Karpas-422 (cell line): Measurements from ENCODE around the gene C1QTNF9B. TPM values are rescaled to one million over a fixed set of nuclear protein-coding genes. Genes with fewer than 3 reads are reported as not detected.

Experiments used
- DNase-seq: peaks from one replicate; pipeline ENCODE4 v3.0.0-alpha.2; 2015
- H2AFZ ChIP-seq: fragments of 200-600 bp; sonication (generic); 2 replicates; pipeline ENCODE4 v1.6.1; 2014; ENCODE audit warnings: antibody characterized with exemption, low read length, mixed read lengths
- H3K27ac ChIP-seq: fragments of 200-600 bp; sonication (generic); 2 replicates; pipeline ENCODE4 v1.5.1; 2014; ENCODE audit warnings: mild to moderate bottlenecking, low read length, moderate library complexity
- H3K27me3 ChIP-seq: fragments of 200-600 bp; sonication (generic); 2 replicates; pipeline ENCODE4 v1.6.1; 2014; ENCODE audit warnings: low read length, mixed read lengths
- H3K36me3 ChIP-seq: fragments of 200-600 bp; sonication (generic); 2 replicates; pipeline ENCODE4 v1.6.1; 2014; ENCODE audit warnings: low read length, mixed read lengths; ENCODE audit not compliant: insufficient read depth
- H3K4me1 ChIP-seq: fragments of 200-600 bp; sonication (generic); 2 replicates; pipeline ENCODE4 v1.6.1; 2014; ENCODE audit warnings: mild to moderate bottlenecking, low read length, mixed read lengths
- H3K4me2 ChIP-seq: fragments of 200-600 bp; sonication (generic); 2 replicates; pipeline ENCODE4 v1.6.1; 2014; ENCODE audit warnings: low read length, low read depth, mild to moderate bottlenecking; ENCODE audit not compliant: poor library complexity, severe bottlenecking
- H3K4me3 ChIP-seq: fragments of 200-600 bp; sonication (generic); 2 replicates; pipeline ENCODE4 v1.5.1; 2014; ENCODE audit warnings: mild to moderate bottlenecking, antibody characterized with exemption, low read length, mixed read lengths
- H3K79me2 ChIP-seq: fragments of 200-600 bp; sonication (generic); 2 replicates; pipeline ENCODE4 v1.6.1; 2014; ENCODE audit warnings: mild to moderate bottlenecking, low read length, mixed read lengths
- H3K9ac ChIP-seq: fragments of 200-600 bp; sonication (generic); 2 replicates; pipeline ENCODE4 v1.6.0; 2014; ENCODE audit warnings: low read length
- H3K9me2 ChIP-seq: fragments of 200-600 bp; sonication (generic), shearing (Covaris generic); replicated peaks from 2 replicates; pipeline ENCODE4 v1.6.0; 2014; ENCODE audit warnings: mild to moderate bottlenecking, low read length, moderate library complexity; ENCODE audit not compliant: insufficient read depth
- H3K9me3 ChIP-seq: fragments of 300-700, 200-600 bp; sonication (generic); 2 replicates; pipeline ENCODE4 v1.6.1; 2014; ENCODE audit warnings: low read length, mixed read lengths
- H4K20me1 ChIP-seq: fragments of 200-600 bp; sonication (generic); 2 replicates; pipeline ENCODE4 v1.6.1; 2014; ENCODE audit warnings: mild to moderate bottlenecking, antibody characterized with exemption, low read length, low read depth; ENCODE audit not compliant: insufficient read depth
- total RNA-seq: library from RNA; depleted of rRNA; stranded (reverse); fragments of >200 nt; shearing (Covaris generic); gene quantifications from 2 replicates; pipeline ENCODE4 v1.2.3, GENCODE V29; 2014; ENCODE audit warnings: low replicate concordance

Gene C1QTNF9B
- total RNA-seq, 1 experiment from 2014 or later, result not detected

- Histone ChIP-seq H3K36me3 (no peaks in the 10 kb centered on the region), H3K9me2 (no peaks in the 10 kb centered on the region), H3K27ac (no peak overlapping the region), H3K9me3 (no peaks in the 10 kb centered on the region), H3K4me1 (peaks cover 11% of the 10 kb centered on the region), H3K27me3 (no peaks in the 10 kb centered on the region), H3K4me3 (no peak overlapping the region), H3K79me2 (no peaks in the 10 kb centered on the region), H3K9ac (no peak overlapping the region), H2AFZ (no peak overlapping the region), H3K4me2 (no peak overlapping the region), H4K20me1 (peaks cover 2% of the 10 kb centered on the region; the same call in 1 of the 2 replicates)
- peak; percentile 60 for DNase-seq
Observed at GRCh38 chr13:23871616-23872220, 25.6 kb downstream of the C1QTNF9B start.

- Histone ChIP-seq H3K4me1 (peaks cover 18% of the 10 kb centered on the region), H3K4me3 (no peak overlapping the region), H3K9me3 (no peaks in the 10 kb centered on the region), H3K27ac (no peak overlapping the region), H4K20me1 (peaks cover 5% of the 10 kb centered on the region; the same call in 1 of the 2 replicates), H2AFZ (no peak overlapping the region), H3K4me2 (no peak overlapping the region), H3K9me2 (no peaks in the 10 kb centered on the region), H3K27me3 (no peaks in the 10 kb centered on the region), H3K36me3 (no peaks in the 10 kb centered on the region), H3K79me2 (no peaks in the 10 kb centered on the region), H3K9ac (no peak overlapping the region)
- DNase-seq, result peak; percentile 45
Observed at GRCh38 chr13:23870356-23871140, 26.8 kb downstream of the C1QTNF9B start.

- Histone ChIP-seq H3K79me2 (no peaks in the 10 kb centered on the region), H3K9ac (no peak overlapping the region), H4K20me1 (peaks cover 9% of the 10 kb centered on the region; the same call in 1 of the 2 replicates), H3K9me2 (no peaks in the 10 kb centered on the region), H3K9me3 (no peaks in the 10 kb centered on the region), H3K4me1 (peaks cover 18% of the 10 kb centered on the region), H3K27me3 (no peaks in the 10 kb centered on the region), H3K4me2 (no peak overlapping the region), H3K36me3 (no peaks in the 10 kb centered on the region), H3K27ac (no peak overlapping the region), H3K4me3 (no peak overlapping the region), H2AFZ (no peak overlapping the region)
- no peak for DNase-seq
Observed at GRCh38 chr13:23868521-23868920, 28.8 kb downstream of the C1QTNF9B start.

- H3K4me2 ChIP-seq, result no peak overlapping the region
- no peak overlapping the region for H3K27ac ChIP-seq
- no peaks in the 10 kb centered on the region for H3K27me3 ChIP-seq
- no peak overlapping the region for H2AFZ ChIP-seq
- H4K20me1 ChIP-seq, result peaks cover 9% of the 10 kb centered on the region; the same call in 1 of the 2 replicates
- no peak overlapping the region for H3K4me3 ChIP-seq
- no peak overlapping the region for H3K9ac ChIP-seq
- peaks cover 18% of the 10 kb centered on the region for H3K4me1 ChIP-seq
- no peaks in the 10 kb centered on the region for H3K36me3 ChIP-seq
- H3K9me3 ChIP-seq, result no peaks in the 10 kb centered on the region
- DNase-seq, result no peak
- no peaks in the 10 kb centered on the region for H3K79me2 ChIP-seq
- no peaks in the 10 kb centered on the region for H3K9me2 ChIP-seq
Observed at GRCh38 chr13:23867027-23867491, 30.2 kb downstream of the C1QTNF9B start.

GRCh38 chr13:23866420-23867026 is 30.8 kb downstream of the C1QTNF9B start:
- no peak overlapping the region for H3K4me2 ChIP-seq
- peaks cover 17% of the 10 kb centered on the region for H3K4me1 ChIP-seq
- H3K27ac ChIP-seq, result no peak overlapping the region
- no peaks in the 10 kb centered on the region for H3K36me3 ChIP-seq
- no peaks in the 10 kb centered on the region for H3K9me2 ChIP-seq
- no peak overlapping the region for H2AFZ ChIP-seq
- no peak for DNase-seq
- no peak overlapping the region for H3K4me3 ChIP-seq
- H3K9me3 ChIP-seq, result no peaks in the 10 kb centered on the region
- H4K20me1 ChIP-seq, result peaks cover 9% of the 10 kb centered on the region; the same call in 1 of the 2 replicates
- H3K9ac ChIP-seq, result no peak overlapping the region
- no peaks in the 10 kb centered on the region for H3K27me3 ChIP-seq
- no peaks in the 10 kb centered on the region for H3K79me2 ChIP-seq

- no peaks in the 10 kb centered on the region for H3K9me3 ChIP-seq
- no peak overlapping the region for H3K4me3 ChIP-seq
- DNase-seq, result peak; percentile 46
Observed at GRCh38 chr13:23865906-23866305, 31.4 kb downstream of the C1QTNF9B start.

GRCh38 chr13:23865026-23865425 is 32.3 kb downstream of the C1QTNF9B start:
- H3K4me3 ChIP-seq, result no peak overlapping the region
- no peak overlapping the region for H3K27ac ChIP-seq
- H3K4me2 ChIP-seq, result no peak overlapping the region
- no peaks in the 10 kb centered on the region for H3K9me2 ChIP-seq
- H3K27me3 ChIP-seq, result no peaks in the 10 kb centered on the region
- H3K79me2 ChIP-seq, result no peaks in the 10 kb centered on the region
- peaks cover 7% of the 10 kb centered on the region for H3K4me1 ChIP-seq
- no peak overlapping the region for H3K9ac ChIP-seq
- no peak overlapping the region for H2AFZ ChIP-seq
- H4K20me1 ChIP-seq, result peaks cover 12% of the 10 kb centered on the region; the same call in 1 of the 2 replicates
- H3K9me3 ChIP-seq, result no peaks in the 10 kb centered on the region
- H3K36me3 ChIP-seq, result no peaks in the 10 kb centered on the region
- DNase-seq, result no peak

More at GRCh38 chr13:23865906-23866305, 31.4 kb downstream of the C1QTNF9B start:
- Histone ChIP-seq H3K27me3 (no peaks in the 10 kb centered on the region), H3K27ac (no peak overlapping the region), H3K4me1 (peaks cover 11% of the 10 kb centered on the region), H2AFZ (no peak overlapping the region), H3K4me2 (no peak overlapping the region), H4K20me1 (peaks cover 9% of the 10 kb centered on the region; the same call in 1 of the 2 replicates), H3K36me3 (no peaks in the 10 kb centered on the region), H3K9ac (no peak overlapping the region), H3K79me2 (no peaks in the 10 kb centered on the region), H3K9me2 (no peaks in the 10 kb centered on the region)

GRCh38 chr13:23861310-23861709 is 36.0 kb downstream of the C1QTNF9B start:
- Histone ChIP-seq H4K20me1 (peaks cover 18% of the 10 kb centered on the region; the same call in 1 of the 2 replicates), H3K4me1 (peaks cover 6% of the 10 kb centered on the region), H2AFZ (no peak overlapping the region), H3K36me3 (no peaks in the 10 kb centered on the region), H3K79me2 (no peaks in the 10 kb centered on the region), H3K27me3 (no peaks in the 10 kb centered on the region), H3K4me3 (no peak overlapping the region), H3K9me2 (no peaks in the 10 kb centered on the region), H3K9ac (no peak overlapping the region), H3K27ac (no peak overlapping the region), H3K4me2 (no peak overlapping the region), H3K9me3 (no peaks in the 10 kb centered on the region)
- DNase-seq, result no peak
